Measurements from ENCODE around the gene SPAM1. TPM values are rescaled to one million over a fixed set of nuclear protein-coding genes. Genes with fewer than 3 reads are reported as not detected.

The SPAM1 gene
- total and polyA plus RNA-seq, 7 donors = 0.79 TPM; not detected in 6

- TF ChIP-seq CTCF (IDR thresholded peaks at IDR 0.05) = no peak
- WGBS, 3 donors = 24 to 56% (median 30%) methylated on average over 2 of the region's 2 CpGs
- intact Hi-C loops (cut with DNase I) = no loop called here
Measured at GRCh38 chr7:123993996-123994395, 69.0 kb downstream of the SPAM1 start.

DNA sequence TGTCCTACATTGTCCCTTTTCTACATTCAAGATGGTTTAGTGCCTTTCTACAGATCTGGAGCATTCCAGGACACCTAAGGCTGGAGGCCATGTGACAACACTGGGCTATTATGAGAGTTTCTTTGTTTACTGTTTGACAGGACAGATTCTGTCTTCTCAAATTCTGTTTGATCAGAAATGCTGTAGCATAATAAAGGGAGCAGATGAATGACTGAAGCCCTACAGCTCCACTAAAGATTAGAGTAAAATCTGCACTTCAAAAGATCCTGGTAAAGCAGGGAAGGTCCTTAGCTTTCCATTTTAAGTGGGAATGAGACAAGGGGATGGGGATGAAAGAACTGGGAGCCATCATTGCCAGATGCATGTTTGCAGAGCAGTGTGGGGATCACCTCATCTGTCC, 69.4 kb downstream of the SPAM1 start:
- no peak for ATAC-seq

More at GRCh38 chr7:123993996-123994395, 69.0 kb downstream of the SPAM1 start:
- no peak for ATAC-seq
- Histone ChIP-seq H3K9me3 (no peaks in the 10 kb centered on the region), H3K27me3 (ENCODE audit: insufficient read depth in 3 of 3, low read length in 2 of 3) (no peaks in the 10 kb centered on the region), H3K4me1 (peaks cover 2% of the 10 kb centered on the region), H3K4me3 (no peak overlapping the region), H3K27ac (no peak overlapping the region), H3K36me3 (ENCODE audit: insufficient read depth in 1 of 2, low read depth in 1 of 2) (no peaks in the 10 kb centered on the region)
- DNase-seq = no peak

DNA sequence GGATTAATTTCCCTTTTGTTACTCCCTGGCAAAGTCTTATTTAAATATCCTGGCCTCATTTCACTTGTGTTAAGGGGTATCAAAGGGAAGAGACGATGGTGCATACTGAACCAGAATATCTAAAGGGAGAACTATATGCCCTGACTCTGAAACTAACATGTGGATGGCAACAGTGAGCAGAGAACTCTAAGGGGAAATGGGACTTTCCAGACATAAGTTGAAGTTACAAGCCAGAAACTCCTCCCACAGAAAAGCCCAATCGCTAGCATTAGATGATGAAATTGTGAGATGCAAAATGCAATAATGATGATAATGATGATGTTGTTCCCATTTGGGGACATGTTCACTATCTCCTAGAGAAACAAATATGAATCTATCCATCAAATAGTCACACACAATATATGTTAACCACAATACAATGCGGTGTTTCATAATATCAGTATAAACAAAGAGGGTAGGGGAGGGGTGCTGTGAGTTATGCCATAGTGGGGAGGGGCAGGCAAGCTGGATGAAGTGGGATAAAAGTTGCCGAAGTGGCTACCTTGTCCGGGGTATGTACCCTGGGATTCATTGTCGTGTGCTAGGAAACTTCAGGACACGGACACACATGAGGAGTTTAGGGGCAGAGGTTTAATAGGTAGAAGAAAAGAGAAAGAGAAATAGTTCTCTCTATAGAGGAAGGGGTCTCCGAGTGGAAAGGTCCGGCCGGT, 70.7 kb downstream of the SPAM1 start:
- WGBS, 3 donors = 88 to 92% (median 90%) methylated on average over 10 of the region's 10 CpGs
- Histone ChIP-seq H3K27me3 (ENCODE audit: insufficient read depth in 3 of 3, low read length in 2 of 3) (no peaks in the 10 kb centered on the region), H3K4me3 (no peak overlapping the region), H3K4me1 (peaks cover 2% of the 10 kb centered on the region), H3K36me3 (ENCODE audit: insufficient read depth in 1 of 2, low read depth in 1 of 2) (no peaks in the 10 kb centered on the region), H3K9me3 (no peaks in the 10 kb centered on the region), H3K27ac (no peak overlapping the region)
- ATAC-seq (no peak), DNase-seq (no peak)
- intact Hi-C loops (cut with DNase I) = no loop called here
- TF ChIP-seq CTCF (IDR thresholded peaks at IDR 0.05) = no peak

More for the DNA sequence above, 69.4 kb downstream of the SPAM1 start:
- intact Hi-C loops (cut with DNase I) = no loop called here
- H3K27ac ChIP-seq = no peak overlapping the region
- H3K27me3 ChIP-seq (ENCODE audit: insufficient read depth in 3 of 3, low read length in 2 of 3) = no peaks in the 10 kb centered on the region
- TF ChIP-seq CTCF (IDR thresholded peaks at IDR 0.05) = no peak
- no peak overlapping the region for H3K4me3 ChIP-seq
- no peaks in the 10 kb centered on the region for H3K36me3 ChIP-seq (ENCODE audit: insufficient read depth in 1 of 2, low read depth in 1 of 2)
- no peak for DNase-seq
- H3K4me1 ChIP-seq = peaks cover 2% of the 10 kb centered on the region
- H3K9me3 ChIP-seq = no peaks in the 10 kb centered on the region

DNA sequence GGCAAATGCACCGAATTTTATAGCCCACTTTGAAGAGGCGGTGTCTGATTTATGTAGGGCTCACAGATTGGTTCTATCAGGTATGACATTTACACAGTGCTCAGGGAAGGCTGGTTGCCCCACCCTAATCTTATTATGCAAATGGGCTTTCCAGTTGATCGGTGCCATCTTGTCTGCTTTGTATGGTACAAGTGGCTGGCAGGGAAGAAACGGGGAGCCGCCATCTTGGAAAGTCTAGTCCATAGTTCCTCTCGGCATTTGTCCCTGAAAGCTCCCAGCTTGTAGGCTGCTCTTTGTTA, 71.2 kb downstream of the SPAM1 start:
- H3K36me3 ChIP-seq (ENCODE audit: insufficient read depth in 1 of 2, low read depth in 1 of 2) = no peaks in the 10 kb centered on the region
- 93 to 98% (median 95%) methylated on average over 6 of the region's 6 CpGs for WGBS, 3 donors
- peaks cover 2% of the 10 kb centered on the region for H3K4me1 ChIP-seq
- intact Hi-C loops (cut with DNase I) = no loop called here
- no peaks in the 10 kb centered on the region for H3K27me3 ChIP-seq (ENCODE audit: insufficient read depth in 3 of 3, low read length in 2 of 3)
- ATAC-seq = no peak
- H3K4me3 ChIP-seq = no peak overlapping the region
- no peaks in the 10 kb centered on the region for H3K9me3 ChIP-seq
- TF ChIP-seq CTCF (IDR thresholded peaks at IDR 0.05) = no peak
- no peak for DNase-seq
- no peak overlapping the region for H3K27ac ChIP-seq

DNA sequence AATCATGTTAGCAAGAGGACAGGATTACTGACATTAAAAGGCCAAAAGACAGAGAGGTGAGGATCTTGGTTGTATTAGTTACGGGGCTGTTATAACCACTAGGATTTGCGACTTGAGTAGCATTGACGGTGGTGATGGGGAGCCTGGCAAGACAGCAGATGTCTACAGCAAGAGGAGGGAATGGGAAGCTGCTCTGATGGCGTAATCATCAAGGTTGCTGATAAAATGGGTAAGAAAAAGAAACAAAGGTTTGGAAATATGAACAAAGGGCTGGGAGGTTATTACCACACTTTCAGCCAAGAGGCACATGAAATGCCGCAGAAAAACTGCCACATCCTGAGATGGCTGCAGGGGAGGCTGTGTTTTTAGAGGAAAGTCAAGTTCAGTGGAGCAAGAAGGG, 73.9 kb downstream of the SPAM1 start:
- Histone ChIP-seq H3K4me1 (peaks cover 2% of the 10 kb centered on the region), H3K4me3 (no peak overlapping the region), H3K27me3 (ENCODE audit: insufficient read depth in 3 of 3, low read length in 2 of 3) (no peaks in the 10 kb centered on the region), H3K9me3 (peaks cover 4% of the 10 kb centered on the region), H3K27ac (no peak overlapping the region), H3K36me3 (ENCODE audit: insufficient read depth in 1 of 2, low read depth in 1 of 2) (no peaks in the 10 kb centered on the region)
- TF ChIP-seq CTCF (IDR thresholded peaks at IDR 0.05) = no peak
- intact Hi-C loops (cut with DNase I) = no loop called here
- 76 to 82% (median 78%) methylated on average over 5 of the region's 5 CpGs for WGBS, 3 donors
- ATAC-seq = no peak
- no peak for DNase-seq
